SU-DHL-6 (cell line): ENCODE results near the gene PBX1.

Source experiments
- H2AFZ ChIP-seq: fragments of 200-600 bp; sonication (generic); 2 replicates; pipeline ENCODE4 v1.6.1; 2014; ENCODE audit warnings: low read depth, mild to moderate bottlenecking, moderate library complexity, mixed read lengths, antibody characterized with exemption, low read length; ENCODE audit not compliant: severe bottlenecking
- H3F3A ChIP-seq: fragments of 200-600 bp; shearing (Covaris generic); 2 replicates; pipeline ENCODE4 v1.6.0; 2016; ENCODE audit warnings: antibody characterized with exemption, mild to moderate bottlenecking; ENCODE audit not compliant: insufficient read depth
- H3K27ac ChIP-seq: fragments of 200-600 bp; sonication (generic); 2 replicates; pipeline ENCODE4 v1.5.1; 2016; ENCODE audit warnings: low read depth, mild to moderate bottlenecking, low read length, moderate library complexity, mixed read lengths
- H3K27me3 ChIP-seq: fragments of 200-600 bp; sonication (generic), shearing (Covaris generic); 2 replicates; pipeline ENCODE4 v1.6.0; 2014; ENCODE audit warnings: mild to moderate bottlenecking, low read length
- H3K36me3 ChIP-seq: fragments of 200-600 bp; sonication (generic); 2 replicates; pipeline ENCODE4 v1.6.1; 2014; ENCODE audit warnings: mild to moderate bottlenecking, low read length, mixed read lengths
- H3K4me2 ChIP-seq: fragments of 300-600, 200-600 bp; shearing (Covaris generic), sonication (generic); 2 replicates; pipeline ENCODE4 v1.6.0; 2014; ENCODE audit warnings: low read length, low read depth, mild to moderate bottlenecking; ENCODE audit not compliant: poor library complexity, severe bottlenecking
- H3K4me3 ChIP-seq: fragments of 200-600 bp; sonication (generic); 2 replicates; pipeline ENCODE4 v1.5.1; 2014; ENCODE audit warnings: antibody characterized with exemption, low read length, mild to moderate bottlenecking, mixed read lengths; ENCODE audit not compliant: insufficient read depth, poor library complexity, severe bottlenecking
- H3K79me2 ChIP-seq: fragments of 200-600 bp; sonication (generic); 2 replicates; pipeline ENCODE4 v1.6.1; 2014; ENCODE audit warnings: mild to moderate bottlenecking, low read length, moderate library complexity; ENCODE audit not compliant: insufficient read depth
- H3K9ac ChIP-seq: fragments of 200-600 bp; sonication (generic); 2 replicates; pipeline ENCODE4 v1.7.0; 2014; ENCODE audit warnings: mild to moderate bottlenecking, low read length
- H3K9me2 ChIP-seq: fragments of 200-600 bp; sonication (generic); replicated peaks from 2 replicates; pipeline ENCODE4 v1.6.1; 2014; ENCODE audit warnings: low read length; ENCODE audit not compliant: insufficient read depth
- H3K9me3 ChIP-seq: fragments of 200-600 bp; sonication (generic); 2 replicates; pipeline ENCODE4 v1.6.1; 2014; ENCODE audit warnings: low read length, mixed read lengths; ENCODE audit not compliant: insufficient read depth
- H4K20me1 ChIP-seq: fragments of 200-600 bp; sonication (generic); 2 replicates; pipeline ENCODE4 v1.6.1; 2014; ENCODE audit warnings: low read depth, mild to moderate bottlenecking, antibody characterized with exemption, low read length, moderate library complexity, mixed read lengths
- EZH2phosphoT487 ChIP-seq: fragments of 200-600 bp; sonication (generic), shearing (Covaris generic); conservative IDR thresholded peaks from 2 replicates; pipeline ENCODE4 v1.6.1; 2018; ENCODE audit warnings: mild to moderate bottlenecking, antibody characterized with exemption, low read length, moderate library complexity, mixed read lengths
- TF ChIP-seq, protein P1 (sequence below): fragments of 200-600 bp; sonication (generic); IDR thresholded peaks from one replicate; pipeline ENCODE4 v1.5.1; 2017; ENCODE audit warnings: antibody characterized with exemption, mild to moderate bottlenecking, low read length, moderate library complexity; ENCODE audit not compliant: insufficient read depth, poor library complexity, severe bottlenecking

PBX1 gene

DNA sequence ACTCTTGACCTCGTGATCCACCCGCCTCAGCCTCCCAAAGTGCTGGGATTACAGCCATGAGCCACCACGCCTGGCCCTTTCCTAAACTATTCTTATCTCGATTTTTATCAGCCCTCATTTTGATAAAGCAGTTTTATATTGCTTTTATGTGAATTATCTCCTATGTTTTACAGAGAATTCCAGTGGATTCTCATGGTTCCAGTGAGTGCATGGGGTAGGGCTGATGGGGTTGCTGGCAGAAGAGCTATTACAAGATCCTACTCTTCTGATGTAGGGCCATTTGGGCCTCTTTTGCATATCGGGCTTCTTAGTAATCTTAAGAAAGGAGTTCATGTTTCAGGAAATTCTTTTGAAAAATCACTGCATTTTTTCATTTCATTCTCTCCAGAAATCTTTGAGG is 187.6 kb downstream of the PBX1 start:
- no peaks in the 10 kb centered on the region for H3K79me2 ChIP-seq
- H3K27ac ChIP-seq: no peak overlapping the region
- H3K4me2 ChIP-seq: no peak overlapping the region
- no peaks in the 10 kb centered on the region for H3K27me3 ChIP-seq
- H3K9me3 ChIP-seq: no peaks in the 10 kb centered on the region
- no peaks in the 10 kb centered on the region for H3K9me2 ChIP-seq
- no peaks in the 10 kb centered on the region for H3F3A ChIP-seq
- no peak overlapping the region for H2AFZ ChIP-seq
- H3K9ac ChIP-seq: no peak overlapping the region
- no peak overlapping the region for H3K4me3 ChIP-seq
- no peak for TF ChIP-seq EZH2phosphoT487
- TF ChIP-seq, protein P1, sequence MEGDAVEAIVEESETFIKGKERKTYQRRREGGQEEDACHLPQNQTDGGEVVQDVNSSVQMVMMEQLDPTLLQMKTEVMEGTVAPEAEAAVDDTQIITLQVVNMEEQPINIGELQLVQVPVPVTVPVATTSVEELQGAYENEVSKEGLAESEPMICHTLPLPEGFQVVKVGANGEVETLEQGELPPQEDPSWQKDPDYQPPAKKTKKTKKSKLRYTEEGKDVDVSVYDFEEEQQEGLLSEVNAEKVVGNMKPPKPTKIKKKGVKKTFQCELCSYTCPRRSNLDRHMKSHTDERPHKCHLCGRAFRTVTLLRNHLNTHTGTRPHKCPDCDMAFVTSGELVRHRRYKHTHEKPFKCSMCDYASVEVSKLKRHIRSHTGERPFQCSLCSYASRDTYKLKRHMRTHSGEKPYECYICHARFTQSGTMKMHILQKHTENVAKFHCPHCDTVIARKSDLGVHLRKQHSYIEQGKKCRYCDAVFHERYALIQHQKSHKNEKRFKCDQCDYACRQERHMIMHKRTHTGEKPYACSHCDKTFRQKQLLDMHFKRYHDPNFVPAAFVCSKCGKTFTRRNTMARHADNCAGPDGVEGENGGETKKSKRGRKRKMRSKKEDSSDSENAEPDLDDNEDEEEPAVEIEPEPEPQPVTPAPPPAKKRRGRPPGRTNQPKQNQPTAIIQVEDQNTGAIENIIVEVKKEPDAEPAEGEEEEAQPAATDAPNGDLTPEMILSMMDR: no peak
- H3K36me3 ChIP-seq: no peaks in the 10 kb centered on the region
- H4K20me1 ChIP-seq: no peaks in the 10 kb centered on the region

DNA sequence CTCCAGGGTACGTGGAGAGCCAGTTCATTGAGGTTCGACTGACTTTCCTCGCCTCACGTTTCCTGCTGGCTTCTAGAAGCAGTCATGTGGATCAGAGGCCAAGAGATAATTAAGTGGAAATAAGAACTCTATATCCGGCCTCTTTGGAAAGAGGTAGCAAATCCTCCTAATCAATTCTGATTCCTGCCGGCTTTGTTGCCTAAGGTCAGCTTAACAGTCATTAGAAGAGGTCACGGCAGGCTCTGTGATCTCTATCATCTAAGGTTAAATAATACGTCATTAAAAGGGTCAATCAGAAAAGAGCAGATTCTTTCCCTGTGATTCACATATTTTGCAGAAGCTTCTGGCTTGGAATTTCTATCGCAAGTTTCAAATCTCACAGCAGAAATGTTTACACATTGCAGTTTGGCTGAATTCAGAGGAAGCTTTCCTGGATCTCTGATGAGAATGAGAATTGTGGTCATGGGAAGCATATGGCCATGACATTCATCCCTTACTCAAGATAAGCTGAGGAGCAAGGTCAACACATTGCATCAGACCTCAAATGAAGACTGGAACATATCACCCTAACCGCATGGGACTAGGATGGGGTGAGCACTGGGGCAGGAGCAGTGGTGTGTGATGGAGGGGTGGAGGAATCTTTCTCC is 189.4 kb downstream of the PBX1 start:
- H3K4me3 ChIP-seq: no peak overlapping the region
- H3K27me3 ChIP-seq: no peaks in the 10 kb centered on the region
- H3K9me3 ChIP-seq: no peaks in the 10 kb centered on the region
- TF ChIP-seq EZH2phosphoT487: no peak
- TF ChIP-seq, protein P1: no peak
- H3K36me3 ChIP-seq: no peaks in the 10 kb centered on the region
- H3K27ac ChIP-seq: no peak overlapping the region
- no peaks in the 10 kb centered on the region for H3K79me2 ChIP-seq
- no peak overlapping the region for H3K9ac ChIP-seq
- H2AFZ ChIP-seq: no peak overlapping the region
- H3F3A ChIP-seq: no peaks in the 10 kb centered on the region
- no peaks in the 10 kb centered on the region for H4K20me1 ChIP-seq
- H3K4me2 ChIP-seq: no peak overlapping the region
- no peaks in the 10 kb centered on the region for H3K9me2 ChIP-seq

DNA sequence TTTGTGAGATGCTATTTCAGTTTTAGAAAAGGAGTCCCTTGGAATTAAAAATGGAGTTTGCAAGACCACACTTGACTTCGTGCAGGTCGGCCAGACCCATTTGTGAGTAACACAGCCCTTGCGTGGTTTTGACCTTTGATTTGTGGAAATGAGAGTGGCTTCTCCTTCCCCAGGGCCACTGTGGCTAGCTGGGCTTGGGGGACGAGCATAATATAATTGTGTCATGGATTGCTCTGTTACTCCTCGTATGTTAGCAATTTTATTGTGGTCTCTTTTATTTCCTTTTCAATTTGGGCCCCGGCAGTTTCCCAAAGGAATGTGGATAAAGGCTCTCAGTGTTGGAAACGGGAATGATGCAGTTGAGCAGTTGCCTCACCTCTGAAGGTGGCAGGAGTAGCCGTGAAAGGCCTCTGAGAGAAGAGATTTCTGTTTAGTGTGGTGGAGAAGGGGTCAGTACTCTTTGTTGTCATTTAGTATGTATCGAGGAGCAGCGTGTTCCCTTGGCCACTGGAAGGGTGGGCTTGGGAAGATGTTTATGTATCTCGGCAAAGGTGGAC is 194.6 kb downstream of the PBX1 start:
- Histone ChIP-seq H3K4me3 (no peak overlapping the region), H3K36me3 (no peaks in the 10 kb centered on the region), H3K9ac (no peak overlapping the region), H3F3A (no peaks in the 10 kb centered on the region), H3K9me2 (no peaks in the 10 kb centered on the region), H3K9me3 (no peaks in the 10 kb centered on the region), H3K79me2 (no peaks in the 10 kb centered on the region), H4K20me1 (no peaks in the 10 kb centered on the region), H2AFZ (no peak overlapping the region), H3K27me3 (no peaks in the 10 kb centered on the region), H3K4me2 (no peak overlapping the region), H3K27ac (no peak overlapping the region)
- TF ChIP-seq, protein P1: no peak
- TF ChIP-seq EZH2phosphoT487: no peak
